Left colon (tissue), 2 donors: ENCODE measurements around the gene TBXA2R. TPM values are rescaled to one million over a fixed set of nuclear protein-coding genes. Genes with fewer than 3 reads are reported as not detected.
A peak's percentile ranks its signal among the peaks of the same experiment; 100 is the strongest.
"Not testable (repeated sequence)": the region's sequence is repeated elsewhere in the genome, so short reads cannot be mapped to it uniquely, and the experiment has no call there.

Experiments
- ATAC-seq: fragments of 200-7000 bp; cut with Tn5 transposase; one replicate; pipeline ENCODE4 v1.9.1; 2020; ENCODE audit warnings: mild to moderate bottlenecking, moderate library complexity
- DNase-seq, 2 donors: peaks; one replicate each; pipeline ENCODE4 v3.0.0-alpha.2; 2020
- intact Hi-C, 2 donors: fragments of 100-400 bp; cut with DNase I in 1 of 2; cut with micrococcal nuclease in 1 of 2; formaldehyde crosslinking; loops; one replicate each; pipeline versions ENCODE4 v1.11.2 to v1.14.0; 2022; cut with DNase I, micrococcal nuclease
- total RNA-seq, 2 donors: library from RNA; stranded (reverse); fragmentation: NEBNext Ultra II Directional; extraction: Animal tissue kit (Norgen Biotek cat#: 25700); gene quantifications; one replicate each; pipeline ENCODE4 v1.2.1, GENCODE V29; 2021
- donor health status: DM: no; HTN: no; CAD: no.
- donor health status: DM: yes; HTN: yes; CAD: no.

TBXA2R gene
- total RNA-seq, 2 donors from 2014 or later: 0.64 to 1.0 TPM

DNA sequence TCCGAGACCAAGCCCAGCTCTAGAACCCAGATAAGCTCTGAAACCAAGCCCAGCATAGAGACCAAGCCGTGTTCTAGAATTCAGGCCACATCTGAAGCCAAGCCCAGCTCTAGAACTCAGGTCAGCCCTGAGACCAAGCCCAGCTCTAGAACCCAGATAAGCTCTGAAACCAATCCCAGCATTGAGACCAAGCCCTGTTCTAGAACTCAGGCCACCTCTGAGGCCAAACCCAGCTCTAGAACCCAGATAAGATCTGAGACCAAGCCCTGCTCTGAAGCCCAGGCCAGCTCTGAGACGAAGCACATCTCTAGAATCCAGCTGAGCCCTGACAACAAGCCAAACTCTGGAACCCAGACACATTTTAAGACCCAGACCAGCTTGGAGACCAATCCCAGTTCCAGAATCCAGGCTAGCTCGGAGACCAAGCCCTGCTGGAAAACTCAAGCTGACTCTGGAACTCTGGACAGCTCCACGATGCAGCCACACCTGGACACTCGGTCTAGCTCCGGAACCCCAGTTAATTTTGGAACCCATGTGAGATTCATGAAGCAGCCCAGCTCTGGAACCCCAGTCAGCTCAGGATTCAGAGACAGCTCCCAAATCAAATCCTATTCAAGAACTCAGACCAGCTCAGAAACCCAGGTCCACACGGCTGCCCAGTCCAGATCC lies 15.6 kb downstream of the TBXA2R start:
- intact Hi-C loops: no loop called here
- no peak for DNase-seq
- no peak for ATAC-seq

DNA sequence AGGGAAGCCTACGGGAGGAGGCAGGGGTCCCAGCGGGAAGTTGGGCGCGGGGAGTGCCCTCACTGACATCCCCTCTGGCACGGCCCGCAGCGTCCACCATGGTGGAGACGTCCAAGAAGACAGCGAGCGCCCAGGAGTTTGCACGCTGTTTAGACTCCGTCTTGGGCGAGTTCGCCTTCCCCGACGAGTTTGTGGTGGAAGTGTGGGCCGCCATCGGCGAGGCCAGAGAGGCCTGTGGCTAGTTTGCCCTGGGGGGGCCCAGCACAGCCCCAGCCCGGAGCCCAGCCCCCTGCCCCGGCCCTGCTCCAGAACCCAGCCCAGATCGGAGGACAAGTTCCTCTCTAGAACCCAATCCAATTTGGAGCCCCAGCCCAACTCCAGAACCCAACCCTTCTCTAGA lies 16.7 kb downstream of the TBXA2R start:
- no peak for ATAC-seq
- intact Hi-C loops: no loop called here
- no peak for DNase-seq

DNA sequence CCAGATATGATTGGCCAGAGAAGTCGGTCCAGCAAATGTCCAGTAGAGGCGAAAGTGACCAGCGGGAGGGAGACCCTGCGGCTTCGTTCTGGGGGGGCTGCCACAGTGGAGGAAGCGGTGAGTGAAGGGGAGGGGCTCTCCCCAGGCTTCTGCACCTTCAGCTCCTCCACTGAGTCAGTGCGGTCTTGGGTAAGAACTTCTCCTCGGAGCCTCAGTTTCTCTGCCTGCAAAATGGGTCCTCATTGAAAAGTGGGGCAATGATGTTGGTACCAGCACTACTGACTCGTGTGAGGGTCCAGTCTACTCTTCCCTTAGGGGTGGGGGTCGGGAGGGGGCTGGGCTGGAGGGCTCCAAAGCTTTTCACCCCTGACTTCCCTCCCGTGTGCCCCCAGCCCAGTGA lies 17.2 kb downstream of the TBXA2R start:
- no peak for DNase-seq
- intact Hi-C loops: no loop called here
- no peak for ATAC-seq

DNA sequence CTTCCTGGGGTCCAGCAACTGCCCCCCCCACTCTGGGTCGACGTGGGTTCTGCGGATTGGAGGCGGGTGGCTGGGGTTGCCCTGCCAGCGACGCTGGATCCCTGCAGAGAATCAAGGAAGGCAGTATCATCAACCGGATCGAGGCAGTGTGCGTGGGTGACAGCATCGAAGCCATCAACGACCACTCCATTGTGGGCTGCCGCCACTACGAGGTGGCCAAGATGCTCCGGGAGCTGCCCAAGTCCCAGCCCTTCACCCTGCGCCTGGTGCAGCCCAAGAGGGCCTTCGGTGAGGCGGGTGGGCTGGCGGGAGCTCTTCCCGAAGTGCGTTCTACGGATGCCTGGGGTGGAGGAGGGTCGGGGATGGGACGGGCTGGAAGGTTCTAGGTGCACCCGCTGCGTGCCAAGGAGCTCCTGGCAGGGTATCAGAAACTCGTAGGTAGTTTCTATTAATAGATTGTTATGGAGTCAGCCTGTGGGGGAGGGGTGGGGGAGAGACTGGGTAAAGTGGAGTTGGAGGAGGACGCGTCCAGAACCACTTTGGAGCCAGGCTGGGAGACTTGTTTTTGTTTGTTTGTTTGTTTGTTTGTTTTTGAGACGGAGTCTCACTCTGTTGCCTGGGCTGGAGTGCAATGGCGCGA lies 19.8 kb downstream of the TBXA2R start:
- no peak for DNase-seq
- ATAC-seq: no peak
- intact Hi-C loops: no loop called here

DNA sequence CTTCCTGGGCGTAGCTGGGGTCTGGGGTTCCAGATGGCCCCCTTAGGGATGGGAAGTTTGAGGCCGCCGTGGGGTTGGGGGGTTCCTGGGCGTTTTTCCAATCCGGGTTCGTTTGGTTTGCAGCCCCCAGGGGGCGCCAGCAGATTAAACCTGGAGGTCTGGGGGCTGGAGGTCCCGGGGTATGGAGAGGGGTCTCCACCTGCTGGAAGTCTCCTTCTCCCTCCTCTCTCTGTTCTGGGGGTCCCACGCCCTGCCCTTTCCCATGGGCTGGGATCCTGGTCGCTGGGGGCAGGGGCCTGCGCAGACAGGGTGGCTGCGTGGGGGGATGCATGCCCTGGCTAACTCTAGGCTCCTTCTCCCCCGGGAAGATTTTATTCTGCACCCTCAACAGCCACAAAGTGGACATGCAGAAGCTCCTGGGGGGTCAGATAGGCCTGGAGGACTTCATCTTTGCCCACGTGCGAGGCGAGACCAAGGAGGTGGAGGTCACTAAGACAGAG lies 20.5 kb downstream of the TBXA2R start:
- intact Hi-C loops: no loop called here
- ATAC-seq (no peak), DNase-seq (no peak)

DNA sequence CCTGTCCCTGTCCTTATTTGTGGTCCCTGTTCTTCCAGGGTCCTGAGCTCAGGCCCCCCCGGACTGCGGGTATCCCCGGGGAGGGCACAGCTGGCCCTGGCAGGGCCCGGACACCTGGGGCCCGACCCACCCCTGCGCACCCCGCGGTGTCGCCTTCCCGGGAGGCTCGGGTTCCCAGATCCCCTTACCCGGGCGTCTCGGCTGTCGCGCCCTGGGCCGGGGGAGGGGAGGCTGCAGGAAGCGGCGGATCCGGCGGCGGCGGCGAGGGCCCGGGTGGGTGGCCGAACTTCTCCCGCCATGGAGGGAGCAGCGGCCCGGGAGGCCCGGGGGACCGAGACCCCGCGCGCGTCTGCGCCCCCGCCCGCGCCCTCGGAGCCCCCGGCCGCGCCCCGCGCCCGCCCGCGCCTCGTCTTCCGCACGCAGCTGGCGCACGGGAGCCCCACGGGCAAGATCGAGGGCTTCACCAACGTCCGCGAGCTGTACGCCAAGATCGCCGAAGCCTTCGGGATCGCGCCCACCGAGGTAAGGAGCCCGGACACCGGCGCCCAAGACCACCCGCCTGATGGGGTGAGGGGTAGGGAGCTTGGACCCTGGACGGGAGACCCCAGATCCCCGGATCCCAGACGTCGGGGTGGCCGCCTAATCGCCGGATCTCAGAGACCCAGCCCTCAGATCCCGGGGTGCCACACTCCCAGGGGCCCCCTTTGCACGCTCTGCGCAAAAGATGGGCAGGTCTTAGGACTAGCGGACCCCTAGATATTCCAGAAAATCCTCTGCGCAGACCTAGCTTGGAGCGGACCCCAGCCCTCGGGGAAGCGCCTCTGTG lies 21.2 kb downstream of the TBXA2R start, which contains the start of gene GIPC3:
Gene GIPC3, plus strand, starts transcription at position 178 of the 826 bp plus-strand sequence. Its CDS starts 120 bp downstream, at position 298.
- intact Hi-C loops: no loop called here
- no peak for DNase-seq
- ATAC-seq: no peak

DNA sequence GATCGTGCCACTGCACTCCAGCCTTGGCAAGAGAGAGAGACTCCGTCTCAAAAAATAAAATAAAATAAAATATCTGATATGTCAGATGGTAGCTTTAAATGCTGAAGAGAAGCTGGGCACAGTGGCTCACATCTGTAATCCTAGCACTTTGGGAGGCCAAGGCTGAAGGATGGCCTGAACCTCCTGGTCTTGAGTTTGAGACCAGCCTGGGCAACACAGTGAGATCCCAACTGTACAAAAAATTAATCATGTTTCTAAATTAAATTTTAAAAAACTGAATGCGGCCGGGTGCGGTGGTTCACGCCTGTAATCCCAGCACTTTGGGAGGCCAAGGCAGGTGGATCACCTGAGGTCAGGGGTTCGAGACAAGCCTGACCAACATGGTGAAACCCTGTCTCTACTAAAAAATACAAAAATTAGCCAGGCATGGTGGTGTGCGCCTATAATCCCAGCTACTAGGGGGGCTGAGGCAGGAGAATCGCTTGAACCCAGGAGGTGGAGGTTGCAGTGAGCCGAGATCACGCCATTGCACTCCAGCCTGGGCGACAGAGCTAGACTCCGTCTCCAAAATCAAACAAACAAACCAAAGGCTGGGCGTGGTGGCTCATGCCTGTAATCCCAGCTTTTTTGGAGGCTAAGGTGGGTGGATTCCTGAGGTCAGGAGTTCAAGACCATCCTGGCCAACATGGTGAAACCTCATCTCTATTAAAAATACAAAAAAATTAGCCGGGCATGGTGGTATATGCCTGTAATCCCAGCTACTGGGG lies 22.5 kb downstream of the TBXA2R start:
- DNase-seq, intact Hi-C loops, ATAC-seq: not testable (repeated sequence)

DNA sequence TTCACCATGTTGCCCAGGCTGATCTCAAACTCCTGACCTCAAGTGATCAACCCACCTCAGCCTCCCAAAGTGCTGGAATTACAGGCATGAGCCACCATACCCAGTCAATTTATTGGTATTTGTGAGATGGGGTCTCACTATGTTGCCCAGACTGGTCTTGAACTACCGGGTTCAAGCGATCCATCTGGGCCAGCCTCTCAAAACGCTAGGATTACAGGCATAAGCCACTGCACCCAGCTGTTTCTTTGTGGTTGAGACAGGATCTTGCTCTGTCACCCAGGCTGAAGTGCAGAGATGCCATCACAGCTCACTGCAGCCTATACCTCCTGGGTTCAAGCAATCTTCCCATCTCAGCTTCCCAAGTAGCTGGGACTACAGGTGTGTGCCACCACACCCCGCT lies 24.9 kb downstream of the TBXA2R start:
- ATAC-seq, DNase-seq, intact Hi-C loops: not testable (repeated sequence)

DNA sequence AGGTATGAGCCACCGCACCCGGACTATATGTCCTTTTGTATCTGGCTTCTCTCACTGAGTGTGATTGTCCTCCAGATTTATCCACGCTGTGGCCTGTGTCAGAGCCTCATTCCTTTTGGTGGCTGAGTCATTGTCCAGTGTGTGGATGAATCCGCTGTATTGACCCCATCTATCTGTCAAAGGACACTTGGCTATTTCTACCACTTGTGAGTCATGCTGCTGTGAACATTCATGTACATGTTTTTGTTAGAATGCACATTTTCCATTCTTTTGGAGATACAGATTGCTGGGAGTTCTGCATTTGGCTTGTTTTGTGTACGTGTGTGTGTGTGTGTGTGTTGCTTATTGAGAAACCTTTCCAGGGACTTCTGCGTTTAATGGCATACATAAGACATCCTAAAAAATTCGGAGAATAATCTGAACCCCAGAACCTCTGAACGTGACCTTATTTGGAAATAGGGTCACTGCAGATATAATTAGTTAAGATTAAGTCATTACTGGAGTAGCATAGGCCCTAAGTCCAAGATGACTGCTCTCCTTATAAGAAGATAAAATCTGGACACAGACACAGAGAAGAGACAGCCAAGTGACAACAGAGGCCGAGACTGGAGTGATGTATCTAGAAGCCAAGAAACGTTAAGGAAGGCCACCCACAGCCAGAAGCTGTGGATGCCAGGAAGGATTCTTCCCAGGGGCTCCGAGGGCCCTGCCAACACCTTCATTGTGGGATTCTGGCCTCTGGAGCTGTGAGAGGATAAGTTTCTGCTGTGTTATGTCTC lies 26.3 kb downstream of the TBXA2R start:
- DNase-seq (no peak), ATAC-seq (no peak)
- intact Hi-C loops: no loop called here

DNA sequence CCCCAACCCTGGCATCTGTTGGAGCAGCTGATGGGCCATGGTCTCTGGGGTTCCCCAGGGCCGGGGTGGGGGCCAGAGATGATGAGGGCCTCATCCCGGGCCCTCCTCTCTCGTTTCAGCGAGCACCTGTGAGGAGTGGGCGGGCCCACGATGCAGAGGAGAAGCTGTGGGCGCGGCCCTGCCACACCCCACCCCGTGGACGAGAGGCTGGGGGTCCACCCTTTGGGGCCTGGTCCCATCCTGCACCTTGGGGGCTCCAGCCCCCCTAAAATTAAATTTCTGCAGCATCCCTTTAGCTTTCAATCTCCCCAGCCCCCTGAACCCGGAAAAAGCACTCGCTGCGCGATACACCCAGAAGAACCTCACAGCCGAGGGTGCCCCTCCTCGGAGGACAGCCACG lies 28.3 kb downstream of the TBXA2R start:
- intact Hi-C loops: no loop called here
- DNase-seq (no peak), ATAC-seq (no peak)

DNA sequence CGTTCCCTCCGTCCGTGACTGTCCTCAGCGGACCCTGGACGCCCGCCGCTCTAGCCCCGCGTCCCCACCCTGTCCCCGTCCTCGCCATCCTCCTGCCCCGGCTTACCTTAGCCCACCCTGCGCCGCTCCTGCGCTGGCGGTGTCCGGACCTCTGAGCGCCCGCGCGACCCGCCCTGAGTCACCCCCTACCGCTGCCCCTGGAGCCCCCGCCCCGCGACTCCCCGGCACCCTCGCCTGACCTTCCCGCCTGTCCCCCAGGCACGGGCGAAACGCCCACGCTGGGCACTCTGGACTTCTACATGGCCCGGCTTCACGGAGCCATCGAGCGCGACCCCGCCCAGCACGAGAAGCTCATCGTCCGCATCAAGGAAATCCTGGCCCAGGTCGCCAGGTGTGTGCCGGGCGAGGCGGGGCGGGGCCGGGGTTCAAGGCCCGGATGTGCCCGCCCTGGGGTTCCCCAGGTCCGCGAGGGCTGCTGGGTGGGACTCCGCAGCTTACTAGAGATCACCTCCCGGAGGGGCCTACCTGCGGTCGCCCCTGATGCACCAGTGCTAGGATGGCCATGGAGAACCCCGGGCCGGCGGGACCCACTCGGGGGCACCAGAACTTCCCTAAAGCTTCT lies 28.8 kb downstream of the TBXA2R start:
- DNase-seq (peak; percentile 71 to 84), ATAC-seq (peak; percentile 63)
- intact Hi-C loops: no loop called here

DNA sequence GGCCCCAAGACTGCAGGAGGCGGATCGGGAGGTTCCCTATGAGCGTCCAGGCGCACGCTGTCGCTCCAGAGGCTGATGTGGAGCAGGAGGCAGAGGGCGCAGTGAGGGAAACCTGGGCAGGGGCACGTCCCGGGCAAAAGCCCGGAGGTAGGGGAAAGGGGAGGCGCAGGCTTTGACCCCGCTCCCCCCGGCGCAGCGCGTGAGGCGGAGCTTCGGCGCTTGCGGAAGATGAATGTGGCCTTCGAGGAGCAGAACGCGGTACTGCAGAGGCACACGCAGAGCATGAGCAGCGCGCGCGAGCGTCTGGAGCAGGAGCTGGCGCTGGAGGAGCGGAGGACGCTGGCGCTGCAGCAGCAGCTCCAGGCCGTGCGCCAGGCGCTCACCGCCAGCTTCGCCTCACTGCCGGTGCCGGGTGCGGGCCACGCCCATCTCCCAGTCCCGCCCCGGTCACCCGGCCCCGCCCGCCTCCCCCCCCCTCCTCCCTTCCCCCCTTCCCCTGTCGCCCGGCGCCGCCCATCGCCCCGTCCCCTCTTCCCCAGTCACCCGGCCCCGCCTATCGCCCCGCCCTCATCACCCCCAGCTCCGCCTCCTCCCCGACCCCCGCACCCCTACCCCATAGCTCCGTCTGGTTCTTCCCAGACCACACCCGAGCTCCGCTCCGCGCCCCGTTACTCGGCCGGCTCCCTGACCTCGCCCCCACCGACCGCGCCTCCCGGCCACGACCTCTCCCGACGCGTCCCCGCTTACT lies 29.8 kb downstream of the TBXA2R start:
- intact Hi-C loops: no loop called here
- peak; percentile 65 to 66 for DNase-seq
- peak; percentile 23 for ATAC-seq

DNA sequence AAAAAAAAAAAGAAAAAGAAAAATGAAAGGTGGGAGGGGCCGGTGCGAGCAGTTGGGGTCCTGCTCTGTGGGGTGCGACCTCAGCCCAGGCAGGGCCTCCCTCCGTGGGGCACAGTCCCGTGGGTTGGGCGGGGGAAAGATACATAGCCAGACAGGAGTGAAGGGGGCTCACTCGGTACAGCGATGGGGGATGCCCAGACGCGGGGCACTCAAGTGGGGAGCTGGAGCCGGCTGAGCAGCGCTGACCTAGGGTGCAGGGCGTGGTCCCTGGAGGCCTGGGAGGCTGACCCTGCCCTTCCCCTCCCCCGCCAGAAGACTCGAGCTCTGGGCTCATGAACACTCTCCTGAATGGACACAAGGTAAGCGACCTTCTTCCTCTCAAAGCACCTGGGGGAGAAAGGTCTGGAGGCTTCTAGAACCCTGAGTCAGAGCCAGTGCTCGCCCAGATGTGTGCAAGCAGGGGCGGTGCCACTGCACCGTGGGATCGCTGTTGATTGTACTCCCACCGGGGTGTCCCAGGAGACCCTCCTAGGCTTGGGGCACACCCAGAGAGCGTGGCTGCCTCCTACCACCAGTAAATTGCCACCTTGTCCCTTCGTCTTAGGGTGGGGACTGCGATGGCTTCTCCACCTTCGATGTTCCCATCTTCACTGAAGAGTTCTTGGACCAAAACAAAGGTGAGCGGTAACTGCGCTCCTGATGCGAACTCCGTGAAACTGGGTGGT lies 30.6 kb downstream of the TBXA2R start:
- intact Hi-C loops: no loop called here
- ATAC-seq (no peak), DNase-seq (peak in 1 of 2 donors; percentile 43)

DNA sequence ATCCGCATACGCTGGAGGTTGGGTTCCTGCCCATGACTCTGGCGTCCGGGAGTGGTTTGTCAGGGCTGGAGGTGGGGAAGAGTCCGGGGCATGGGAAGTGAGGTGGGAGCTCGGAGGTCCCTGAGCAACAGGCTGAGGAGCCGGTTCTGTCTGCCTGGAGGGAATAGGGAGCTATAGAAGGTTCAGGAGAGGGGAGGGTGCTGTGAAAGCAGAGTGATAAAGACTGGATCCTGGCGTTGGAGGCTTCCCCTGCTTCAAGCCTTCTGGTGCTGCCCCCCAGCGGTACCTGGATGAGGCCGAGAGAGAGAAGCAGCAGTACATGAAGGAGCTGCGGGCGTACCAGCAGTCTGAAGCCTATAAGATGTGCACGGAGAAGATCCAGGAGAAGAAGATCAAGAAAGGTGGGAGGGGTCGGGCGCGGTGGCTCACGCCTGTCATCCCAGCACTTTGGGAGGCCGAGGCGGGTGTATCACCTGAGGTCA lies 31.4 kb downstream of the TBXA2R start:
- ATAC-seq (no peak), DNase-seq (peak in 1 of 2 donors; percentile 48)
- intact Hi-C loops: no loop called here

DNA sequence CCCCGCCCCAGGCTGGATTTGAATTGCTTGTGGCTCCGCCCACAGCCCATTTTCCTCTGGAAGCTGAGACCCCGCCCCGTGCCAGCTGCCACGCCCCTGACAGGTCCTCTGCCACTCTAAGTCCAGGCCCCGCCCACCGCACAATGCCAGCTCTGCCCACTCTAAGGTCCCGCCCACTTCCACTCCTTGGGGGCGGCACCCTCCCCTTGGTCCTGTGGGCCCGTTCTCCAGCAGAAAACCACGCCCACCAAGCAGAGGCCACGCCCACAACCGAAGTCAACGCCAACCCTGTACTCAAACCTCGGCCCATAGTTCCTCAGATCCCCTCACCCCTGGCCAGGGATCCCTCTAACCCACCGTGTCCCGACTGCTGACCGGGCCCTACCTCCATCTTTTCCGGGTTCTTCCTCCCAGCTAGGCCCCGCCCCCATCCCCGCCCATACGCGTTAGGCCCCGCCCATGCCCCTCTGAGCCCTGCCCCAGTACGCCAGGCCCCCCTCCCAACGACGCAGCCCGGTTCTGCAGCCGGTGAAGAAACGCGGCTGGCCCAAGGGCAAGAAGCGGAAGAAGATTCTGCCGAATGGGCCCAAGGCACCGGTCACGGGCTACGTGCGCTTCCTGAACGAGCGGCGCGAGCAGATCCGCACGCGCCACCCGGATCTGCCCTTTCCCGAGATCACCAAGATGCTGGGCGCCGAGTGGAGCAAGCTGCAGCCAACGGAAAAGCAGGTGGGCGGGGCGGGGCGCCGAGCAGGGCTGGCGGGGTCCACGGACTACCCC lies 32.6 kb downstream of the TBXA2R start:
- DNase-seq (peak; percentile 97 to 99), ATAC-seq (peak; percentile 57)
- intact Hi-C loops: no loop called here
